Activated CD8-positive, alpha-beta memory T cell treated with anti-CD3 and anti-CD28 coated beads, Interleukin-2, amount 50 U/mL, for 24 hours (primary cell): ENCODE data around the gene BDKRB1.

Source experiments
- DNase-seq: peaks from one replicate; pipeline ENCODE4 v3.0.0-alpha.2; 2020; ENCODE audit errors: extremely low read depth

BDKRB1 gene

GRCh38 chr14:96255501-96256366, at the start of gene BDKRB1:
Gene BDKRB1, plus strand, starts transcription at chr14:96256210. Its CDS starts 7,473 bp downstream, at chr14:96263683.
- no peak for DNase-seq

GRCh38 chr14:96206461-96206860, 49.5 kb upstream of the BDKRB1 start:
- DNase-seq, result no peak

- no peak for DNase-seq
Observed at GRCh38 chr14:96207686-96208085, 48.3 kb upstream of the BDKRB1 start.

DNA sequence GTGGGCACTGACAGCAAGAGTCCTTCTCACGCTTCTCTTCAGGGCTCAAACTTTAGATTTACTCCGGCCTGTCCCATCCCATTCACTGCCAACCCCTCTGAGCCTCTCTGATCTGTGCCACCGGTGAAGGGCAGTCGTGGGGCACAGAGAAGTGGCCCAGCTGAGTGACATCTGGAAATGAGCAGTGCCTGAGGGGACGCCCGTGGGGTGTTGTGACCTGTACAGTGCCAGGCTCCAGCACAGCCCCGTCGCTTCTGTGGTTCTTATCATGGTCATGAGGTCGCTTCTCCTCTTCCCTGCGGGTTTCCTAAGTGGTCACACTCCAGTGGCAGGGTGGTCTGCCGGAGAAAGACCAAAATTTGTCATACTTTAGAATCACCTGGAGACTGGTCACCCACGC, 47.3 kb upstream of the BDKRB1 start:
- no peak for DNase-seq

- no peak for DNase-seq
Observed at GRCh38 chr14:96212140-96212539, 43.9 kb upstream of the BDKRB1 start.

- no peak for DNase-seq
Observed at GRCh38 chr14:96212896-96213295, 43.1 kb upstream of the BDKRB1 start.

- DNase-seq, result no peak
Observed at GRCh38 chr14:96213871-96214465, 42.0 kb upstream of the BDKRB1 start.

DNA sequence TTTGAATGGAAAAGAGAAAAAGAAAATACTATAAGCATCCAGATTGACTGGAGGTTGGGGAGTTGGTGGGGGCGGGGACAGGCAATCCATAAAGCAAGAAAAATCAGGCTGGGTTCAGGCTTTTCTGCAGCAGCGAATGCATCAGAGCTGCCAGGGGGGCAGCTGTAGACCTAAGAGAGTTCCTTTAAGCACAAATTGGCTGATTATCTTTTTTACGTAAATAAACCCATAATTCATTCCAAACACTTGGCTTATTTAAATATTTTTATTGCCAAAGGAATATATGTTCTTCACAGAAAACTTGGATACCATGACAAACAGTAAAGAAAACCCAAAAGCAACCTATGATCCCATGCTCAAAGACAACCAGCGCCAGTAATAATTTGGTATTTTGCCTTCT, 41.2 kb upstream of the BDKRB1 start:
- no peak for DNase-seq

DNA sequence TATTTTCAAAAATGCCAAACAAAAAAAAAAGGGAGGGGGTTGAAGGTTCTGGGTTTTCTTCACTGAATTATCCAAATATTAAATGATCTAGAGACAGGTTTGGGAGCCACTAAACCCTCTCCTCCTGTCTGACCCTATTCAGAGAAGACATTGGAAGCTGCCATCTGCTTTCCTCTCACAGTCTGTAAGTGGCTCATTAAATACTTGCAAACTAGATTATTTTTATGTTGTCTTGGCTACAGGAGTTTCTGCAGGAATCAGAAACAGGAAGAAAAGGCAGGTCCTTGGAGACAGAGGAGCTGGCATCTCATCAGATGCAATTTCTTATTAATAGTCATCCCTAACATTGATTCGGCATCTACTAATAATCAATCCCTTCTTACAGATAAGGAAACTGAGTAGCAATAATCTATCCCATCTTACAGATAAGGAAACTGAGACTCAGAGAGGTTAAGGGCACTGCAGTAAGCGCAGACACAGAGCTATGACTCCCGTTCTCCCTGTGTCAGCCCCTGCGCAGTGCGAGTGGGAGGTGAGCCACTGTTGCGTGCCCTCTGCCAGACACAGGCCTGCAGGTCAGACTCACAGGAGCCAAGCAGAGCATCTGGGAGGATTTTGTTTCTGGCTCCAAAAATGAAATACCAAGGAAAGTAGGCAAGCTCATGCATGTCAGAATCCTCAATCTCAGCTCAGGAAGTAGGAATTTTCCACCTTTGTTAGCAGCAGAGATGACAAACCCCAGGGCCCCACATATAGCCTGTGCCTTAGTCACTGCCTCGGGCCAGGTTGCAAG, 40.4 kb upstream of the BDKRB1 start:
- no peak for DNase-seq

GRCh38 chr14:96216627-96217026, 39.4 kb upstream of the BDKRB1 start:
- no peak for DNase-seq

- DNase-seq, result no peak
Observed at GRCh38 chr14:96217376-96217913, 38.6 kb upstream of the BDKRB1 start.

DNA sequence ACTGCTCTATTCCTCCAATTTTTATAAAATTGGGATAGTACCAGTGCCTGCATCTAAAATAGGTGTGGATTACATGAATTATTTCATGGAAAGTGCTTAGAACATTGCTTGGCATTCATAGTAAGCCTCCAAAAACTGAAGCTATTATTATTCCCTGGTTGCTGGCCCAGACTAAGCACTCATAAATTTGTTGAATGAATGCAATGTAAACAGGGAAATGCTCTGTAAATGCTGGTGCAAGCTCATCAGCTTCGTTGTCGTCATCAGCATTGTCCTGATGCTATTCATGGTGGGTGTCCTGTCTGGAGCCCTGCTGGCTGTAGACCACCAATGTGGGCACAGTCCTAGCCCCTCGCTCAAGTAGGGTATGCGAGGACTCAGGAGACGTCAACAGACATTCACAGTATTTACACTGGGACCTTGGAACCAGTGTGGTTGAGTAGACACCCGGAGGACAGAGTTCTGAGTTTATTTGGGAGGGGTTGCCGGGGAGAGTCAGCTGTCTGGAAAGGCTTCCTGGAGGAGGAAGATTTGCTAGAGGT, 34.8 kb upstream of the BDKRB1 start:
- DNase-seq, result no peak

DNA sequence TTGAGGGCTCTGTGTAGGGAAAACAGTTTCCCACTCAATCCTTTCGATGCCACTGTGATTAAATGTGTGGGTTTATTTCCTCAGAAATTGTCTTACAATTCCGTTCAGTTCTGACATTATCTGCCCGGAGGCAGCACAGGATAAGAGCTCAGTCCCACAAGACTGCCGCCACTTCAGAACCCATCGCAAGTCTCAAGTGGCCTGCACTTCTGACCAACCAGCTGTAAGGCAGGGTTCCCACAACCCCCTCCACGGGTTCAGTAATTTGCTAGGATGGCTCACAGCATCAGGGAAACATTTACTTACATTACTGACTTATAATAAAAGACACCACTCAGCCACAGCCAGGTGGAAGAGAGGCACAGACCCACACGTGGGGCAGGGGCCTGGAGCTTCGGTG, 34.2 kb upstream of the BDKRB1 start:
- no peak for DNase-seq

DNA sequence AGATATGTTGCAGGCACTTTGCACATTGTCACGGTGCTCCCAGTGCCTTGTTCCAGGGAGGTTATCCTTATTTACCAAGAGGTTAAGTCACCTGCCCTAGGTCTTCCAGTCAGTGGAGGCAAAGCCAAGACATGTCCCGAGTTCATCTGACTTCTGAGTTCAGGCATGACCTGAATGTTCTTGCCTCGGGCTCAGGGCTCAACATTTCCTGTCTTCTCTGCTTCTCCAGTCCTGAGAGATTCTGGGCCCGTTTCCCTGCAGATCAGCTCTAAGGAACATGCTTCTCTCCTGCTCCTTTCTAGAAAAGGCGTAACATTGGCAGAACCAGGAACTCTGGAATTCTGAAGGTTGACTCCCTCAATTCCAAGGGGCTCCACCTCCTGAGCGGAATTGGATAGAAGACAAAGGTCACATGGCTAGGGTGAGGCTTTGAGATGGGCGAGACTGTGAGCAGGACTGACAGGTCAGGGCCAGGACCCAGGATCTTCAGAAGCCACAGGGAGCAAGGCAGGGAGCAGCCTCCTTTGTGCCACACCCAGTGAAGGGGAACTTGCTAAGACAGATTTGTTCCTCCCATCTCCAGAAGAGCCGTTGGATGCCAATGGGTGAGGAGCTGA, 31.4 kb upstream of the BDKRB1 start:
- no peak for DNase-seq

- no peak for DNase-seq
Observed at GRCh38 chr14:96225213-96225612, 30.8 kb upstream of the BDKRB1 start.

GRCh38 chr14:96225745-96226151, 30.3 kb upstream of the BDKRB1 start:
- DNase-seq, result no peak

DNA sequence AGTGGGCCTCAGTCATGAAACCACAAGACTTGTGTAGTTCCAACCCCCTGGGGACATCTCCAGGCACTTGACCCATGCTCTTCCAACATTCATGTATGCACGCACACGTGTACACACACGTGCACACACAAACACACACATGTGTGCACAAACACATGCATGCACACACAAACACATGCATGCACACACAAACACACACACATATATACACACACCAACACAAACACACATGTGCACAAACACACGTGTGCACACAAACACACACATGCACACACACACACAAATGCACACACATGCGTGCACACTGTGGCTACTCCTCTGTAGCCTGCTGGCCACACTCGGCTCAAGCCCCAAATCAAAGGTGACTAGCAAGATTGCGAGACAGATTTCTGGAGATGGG, 28.6 kb upstream of the BDKRB1 start:
- DNase-seq, result no peak

- no peak for DNase-seq
Observed at GRCh38 chr14:96229315-96229714, 26.7 kb upstream of the BDKRB1 start.

GRCh38 chr14:96231056-96231455, 25.0 kb upstream of the BDKRB1 start:
- DNase-seq, result no peak

DNA sequence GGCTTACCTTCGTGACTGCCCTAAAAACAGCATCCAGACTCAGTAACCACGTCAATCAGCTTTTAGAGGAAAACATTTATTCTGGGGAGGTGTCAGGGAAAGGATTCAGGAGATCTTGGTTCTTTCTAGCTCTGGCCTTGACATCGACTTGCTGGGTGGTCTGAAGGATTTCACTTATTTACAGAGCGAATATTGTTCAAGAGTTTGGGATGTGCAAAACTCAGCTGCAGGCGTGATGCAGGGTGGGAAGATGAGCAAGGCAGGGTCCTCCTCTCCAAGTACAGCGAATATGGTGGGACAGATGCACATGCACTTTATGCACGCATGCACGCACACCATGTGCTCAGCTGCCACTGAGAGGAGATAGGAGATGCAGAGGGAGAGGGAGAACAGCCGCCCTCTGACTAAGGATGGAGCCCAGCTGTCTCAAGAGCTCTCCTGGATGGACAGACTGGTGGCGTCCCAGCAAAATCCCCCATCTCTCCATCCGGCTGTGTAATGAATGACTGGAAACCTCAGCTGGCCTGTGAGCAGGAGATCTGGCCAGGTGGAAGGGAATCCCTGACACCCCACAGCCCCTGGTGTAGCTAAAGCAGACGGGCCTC, 24.4 kb upstream of the BDKRB1 start:
- no peak for DNase-seq

- DNase-seq, result no peak
Observed at GRCh38 chr14:96232506-96232905, 23.5 kb upstream of the BDKRB1 start.
